Measurements from ENCODE around the gene PLEKHG3. TPM values are rescaled to one million over a fixed set of nuclear protein-coding genes. Genes with fewer than 3 reads are reported as not detected.
A peak's percentile ranks its signal among the peaks of the same experiment; 100 is the strongest.

PLEKHG3 gene
- total RNA-seq, 1 donor = 11.2 TPM

GRCh38 chr14:64692189-64692985 lies 11.8 kb upstream of the PLEKHG3 start:
- no peak for TF ChIP-seq CTCF (IDR thresholded peaks at IDR 0.05; ENCODE audit: insufficient read depth, low read depth, low read length)
- H3K4me3 ChIP-seq (ENCODE audit: low read depth, low read length) = no peak overlapping the region
- no peak for DNase-seq (ENCODE audit: low read depth)

GRCh38 chr14:64692986-64693809 lies 11.0 kb upstream of the PLEKHG3 start:
- no peak for TF ChIP-seq CTCF (IDR thresholded peaks at IDR 0.05; ENCODE audit: insufficient read depth, low read depth, low read length)
- no peak overlapping the region for H3K4me3 ChIP-seq (ENCODE audit: low read depth, low read length)
- DNase-seq (ENCODE audit: low read depth) = no peak

GRCh38 chr14:64693810-64694165 lies 10.4 kb upstream of the PLEKHG3 start:
- no peak overlapping the region for H3K4me3 ChIP-seq (ENCODE audit: low read depth, low read length)
- no peak for DNase-seq (ENCODE audit: low read depth)
- no peak for TF ChIP-seq CTCF (IDR thresholded peaks at IDR 0.05; ENCODE audit: insufficient read depth, low read depth, low read length)

GRCh38 chr14:64695071-64695470 lies 9.2 kb upstream of the PLEKHG3 start:
- DNase-seq (ENCODE audit: low read depth) = peak; percentile 74
- no peak overlapping the region for H3K4me3 ChIP-seq (ENCODE audit: low read depth, low read length)
- TF ChIP-seq CTCF (IDR thresholded peaks at IDR 0.05; ENCODE audit: insufficient read depth, low read depth, low read length) = no peak

- TF ChIP-seq CTCF (IDR thresholded peaks at IDR 0.05; ENCODE audit: insufficient read depth, low read depth, low read length) = no peak
- peak; percentile 70 for DNase-seq (ENCODE audit: low read depth)
- no peak overlapping the region for H3K4me3 ChIP-seq (ENCODE audit: low read depth, low read length)
Measured at GRCh38 chr14:64696355-64696857, 7.8 kb upstream of the PLEKHG3 start.

- H3K4me3 ChIP-seq (ENCODE audit: low read depth, low read length) = no peak overlapping the region
- TF ChIP-seq CTCF (IDR thresholded peaks at IDR 0.05; ENCODE audit: insufficient read depth, low read depth, low read length) = no peak
- DNase-seq (ENCODE audit: low read depth) = no peak
Measured at GRCh38 chr14:64698903-64699302, 5.3 kb upstream of the PLEKHG3 start.
